MCF 10A (cell line): ENCODE measurements around the gene CD44. TPM values are rescaled to one million over a fixed set of nuclear protein-coding genes. Genes with fewer than 3 reads are reported as not detected.

Experiments used
- BruUV-seq: library from RNA; stranded (reverse); fragments of 400-500 nt; replicated peaks from 2 replicates; lab custom pipeline; 2021; lab: Mats Ljungman, UMichigan
- CTCF ChIA-PET: fragments of 300-600 bp; sonication (Branson Sonifier 250); formaldehyde crosslinking; extraction: SDS; loops from one replicate; lab custom pipeline; 2021; ENCODE audit warnings: antibody characterized with exemption, inconsistent platforms; lab: Yijun Ruan, JAX
- POLR2A ChIA-PET: fragments of 300-600, 350-650 bp; sonication (Branson Sonifier 250); formaldehyde crosslinking; extraction: SDS; loops from one replicate; lab custom pipeline; 2020; ENCODE audit warnings: antibody characterized with exemption, inconsistent platforms; lab: Yijun Ruan, JAX
- DNase-seq: peaks from one replicate; pipeline ENCODE4 v3.0.0-alpha.2; 2018; ENCODE audit not compliant: unreplicated experiment
- H3K27ac Mint-ChIP-seq: one replicate; pipeline ENCODE4 v1.8.0; 2022; ENCODE audit warnings: mild to moderate bottlenecking, low read depth, mixed read lengths; ENCODE audit not compliant: unreplicated experiment
- H3K27me3 Mint-ChIP-seq: one replicate; pipeline ENCODE4 v1.8.0; 2022; ENCODE audit warnings: mixed read lengths; ENCODE audit not compliant: insufficient read depth, unreplicated experiment
- H3K36me3 Mint-ChIP-seq: one replicate; pipeline ENCODE4 v1.8.0; 2022; ENCODE audit warnings: mild to moderate bottlenecking, moderate library complexity, mixed read lengths; ENCODE audit not compliant: insufficient read depth, unreplicated experiment
- H3K4me1 Mint-ChIP-seq: one replicate; pipeline ENCODE4 v1.8.0; 2022; ENCODE audit warnings: mixed read lengths; ENCODE audit not compliant: insufficient read depth, unreplicated experiment
- H3K4me3 Mint-ChIP-seq: one replicate; pipeline ENCODE4 v1.8.0; 2022; ENCODE audit warnings: mild to moderate bottlenecking, moderate library complexity, mixed read lengths; ENCODE audit not compliant: unreplicated experiment
- H3K9me3 Mint-ChIP-seq: one replicate; pipeline ENCODE4 v1.8.0; 2022; ENCODE audit warnings: mixed read lengths; ENCODE audit not compliant: unreplicated experiment
- intact Hi-C: fragments of 100-400 bp; cut with micrococcal nuclease; formaldehyde crosslinking; loops from 2 replicates; pipeline ENCODE4 v1.14.1; 2022
- total RNA-seq: library from RNA; stranded (reverse); gene quantifications from 2 replicates; pipeline ENCODE4 v1.2.3, GENCODE V29; 2022
- TF ChIP-seq, protein P1 (sequence below): fragments of 200-600 bp; IDR thresholded peaks from one replicate; pipeline ENCODE4 v1.8.0; 2022; ENCODE audit warnings: antibody characterized with exemption, mild to moderate bottlenecking; ENCODE audit not compliant: unreplicated experiment

Gene CD44
- total RNA-seq, 1 experiment from 2014 or later: 446 TPM

- no peaks in the 10 kb centered on the region for H3K27me3 Mint-ChIP-seq
- CTCF ChIA-PET: interaction anchor here (0.5 to 0.6 kb wide), 2 partner anchors 40 to 248 kb away, joined by 3 to 5 read pairs; no protein-coding TSS in a partner anchor
- POLR2A ChIA-PET: interaction anchor here (0.7 kb wide), 1 partner anchor 65 kb away, joined by 3 read pairs; no protein-coding TSS in a partner anchor
- BruUV-seq: no TSS peak
- intact Hi-C loops: no loop called here
- no peak overlapping the region for H3K4me3 Mint-ChIP-seq
- no peak overlapping the region for H3K27ac Mint-ChIP-seq
- no peaks in the 10 kb centered on the region for H3K36me3 Mint-ChIP-seq
- no peak for DNase-seq
- TF ChIP-seq, protein P1, sequence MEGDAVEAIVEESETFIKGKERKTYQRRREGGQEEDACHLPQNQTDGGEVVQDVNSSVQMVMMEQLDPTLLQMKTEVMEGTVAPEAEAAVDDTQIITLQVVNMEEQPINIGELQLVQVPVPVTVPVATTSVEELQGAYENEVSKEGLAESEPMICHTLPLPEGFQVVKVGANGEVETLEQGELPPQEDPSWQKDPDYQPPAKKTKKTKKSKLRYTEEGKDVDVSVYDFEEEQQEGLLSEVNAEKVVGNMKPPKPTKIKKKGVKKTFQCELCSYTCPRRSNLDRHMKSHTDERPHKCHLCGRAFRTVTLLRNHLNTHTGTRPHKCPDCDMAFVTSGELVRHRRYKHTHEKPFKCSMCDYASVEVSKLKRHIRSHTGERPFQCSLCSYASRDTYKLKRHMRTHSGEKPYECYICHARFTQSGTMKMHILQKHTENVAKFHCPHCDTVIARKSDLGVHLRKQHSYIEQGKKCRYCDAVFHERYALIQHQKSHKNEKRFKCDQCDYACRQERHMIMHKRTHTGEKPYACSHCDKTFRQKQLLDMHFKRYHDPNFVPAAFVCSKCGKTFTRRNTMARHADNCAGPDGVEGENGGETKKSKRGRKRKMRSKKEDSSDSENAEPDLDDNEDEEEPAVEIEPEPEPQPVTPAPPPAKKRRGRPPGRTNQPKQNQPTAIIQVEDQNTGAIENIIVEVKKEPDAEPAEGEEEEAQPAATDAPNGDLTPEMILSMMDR: no peak
- no peaks in the 10 kb centered on the region for H3K9me3 Mint-ChIP-seq
- peaks cover 5% of the 10 kb centered on the region for H3K4me1 Mint-ChIP-seq
Observed at GRCh38 chr11:35247428-35247827, 108.5 kb downstream of the CD44 start.

DNA sequence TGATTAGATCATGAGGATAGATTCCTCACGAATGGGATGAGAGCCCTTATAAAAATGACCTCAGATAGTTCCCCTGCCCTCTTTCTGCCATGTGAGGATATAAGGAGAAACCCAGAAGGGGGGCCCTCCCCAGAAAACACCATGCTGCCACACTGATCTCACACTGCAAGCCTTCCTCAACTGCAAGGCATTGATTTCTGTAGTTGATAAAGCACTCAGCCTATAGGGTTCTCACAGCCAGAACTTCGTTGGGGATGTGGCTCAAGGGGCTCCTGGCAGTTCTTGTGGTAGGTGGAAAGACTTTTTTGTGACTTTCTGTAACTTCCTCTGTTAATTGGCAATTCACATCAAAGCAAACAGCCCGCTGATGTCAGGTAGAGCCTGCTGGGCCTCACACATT is 108.9 kb downstream of the CD44 start:
- CTCF ChIA-PET: no interaction called here
- intact Hi-C loops: no loop called here
- no TSS peak for BruUV-seq

DNA sequence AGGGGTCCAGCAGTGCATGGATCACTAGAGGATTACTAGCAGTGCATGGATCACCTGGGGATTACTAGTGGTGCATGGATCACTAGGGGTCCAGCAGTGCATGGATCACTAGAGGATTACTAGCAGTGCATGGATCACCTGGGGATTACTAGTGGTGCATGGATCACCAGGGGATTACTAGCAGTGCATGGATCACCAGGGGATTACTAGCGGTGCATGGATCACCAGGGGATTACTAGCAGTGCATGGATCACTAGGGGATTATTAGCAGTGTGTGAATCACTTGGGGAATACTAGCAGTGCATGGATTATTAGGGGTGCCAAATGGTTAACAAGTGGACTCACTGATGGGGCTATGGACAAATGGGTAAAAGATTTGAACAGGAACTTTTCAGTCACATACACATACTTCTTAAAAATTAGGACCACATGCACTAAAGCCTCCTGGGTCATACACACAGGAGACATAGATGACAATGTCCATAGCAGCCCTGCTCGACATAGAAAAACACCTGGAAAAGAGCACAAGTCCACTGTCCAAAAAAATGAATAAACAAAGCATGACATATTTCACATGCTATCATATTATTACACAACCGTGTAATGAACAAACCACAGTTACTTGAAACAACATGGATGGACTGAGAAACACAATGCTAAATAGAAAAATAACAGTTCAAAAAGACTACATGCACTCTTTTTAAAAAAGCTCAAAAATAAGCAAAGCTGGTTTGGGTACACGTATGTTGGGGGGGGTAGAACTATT is 109.8 kb downstream of the CD44 start:
- DNase-seq: no peak
- Mint-ChIP-seq H3K9me3 (no peaks in the 10 kb centered on the region), H3K36me3 (no peaks in the 10 kb centered on the region), H3K27ac (no peak overlapping the region), H3K4me1 (peaks cover 5% of the 10 kb centered on the region), H3K27me3 (no peaks in the 10 kb centered on the region), H3K4me3 (no peak overlapping the region)
- POLR2A ChIA-PET: no interaction called here
- CTCF ChIA-PET: no interaction called here
- TF ChIP-seq, protein P1: no peak
- no TSS peak for BruUV-seq
- intact Hi-C loops: no loop called here

More for the DNA sequence above, 108.9 kb downstream of the CD44 start:
- Mint-ChIP-seq H3K27me3 (no peaks in the 10 kb centered on the region), H3K27ac (no peak overlapping the region), H3K4me1 (peaks cover 5% of the 10 kb centered on the region), H3K36me3 (no peaks in the 10 kb centered on the region), H3K4me3 (no peak overlapping the region), H3K9me3 (no peaks in the 10 kb centered on the region)
- DNase-seq: no peak
- POLR2A ChIA-PET: no interaction called here
- TF ChIP-seq, protein P1: no peak

DNA sequence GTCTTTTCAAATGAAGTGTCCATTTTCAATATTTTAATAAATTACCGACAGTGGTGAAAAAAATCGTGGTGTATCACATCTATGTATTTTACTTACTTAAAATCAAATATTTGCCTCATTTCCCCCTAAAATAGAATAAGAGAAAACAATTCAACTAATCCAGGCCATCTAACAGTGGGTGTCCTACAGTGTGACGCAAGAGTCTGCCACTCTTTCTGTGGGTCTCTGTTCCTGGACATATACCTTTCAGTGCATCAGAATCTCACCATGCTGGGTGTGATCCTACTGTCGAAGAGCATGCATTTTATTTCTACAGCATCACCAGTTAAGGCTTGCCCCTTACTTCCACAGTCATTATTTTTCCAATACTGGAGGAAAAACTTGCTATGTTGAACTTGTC is 111.2 kb downstream of the CD44 start:
- TF ChIP-seq, protein P1: no peak
- no peak for DNase-seq
- peaks cover 5% of the 10 kb centered on the region for H3K4me1 Mint-ChIP-seq
- no TSS peak for BruUV-seq
- CTCF ChIA-PET: interaction anchor here (0.5 to 1.3 kb wide), 3 partner anchors 12 to 136 kb away, joined by 3 to 6 read pairs (median 3); no protein-coding TSS in a partner anchor
- no peak overlapping the region for H3K27ac Mint-ChIP-seq
- H3K9me3 Mint-ChIP-seq: no peaks in the 10 kb centered on the region
- intact Hi-C loops: no loop called here
- no peaks in the 10 kb centered on the region for H3K27me3 Mint-ChIP-seq
- POLR2A ChIA-PET: interaction anchor here (0.6 kb wide), 1 partner anchor 215 kb away, joined by 7 read pairs; no protein-coding TSS in a partner anchor
- no peaks in the 10 kb centered on the region for H3K36me3 Mint-ChIP-seq
- no peak overlapping the region for H3K4me3 Mint-ChIP-seq
